Measurements from ENCODE around the gene SIRT7. TPM values are rescaled to one million over a fixed set of nuclear protein-coding genes. Genes with fewer than 3 reads are reported as not detected.
A peak's percentile ranks its signal among the peaks of the same experiment; 100 is the strongest.

The SIRT7 gene
- total RNA-seq, 6 experiments from 2014 or later = 16.2 to 20.7 (median 18.5) TPM

DNA sequence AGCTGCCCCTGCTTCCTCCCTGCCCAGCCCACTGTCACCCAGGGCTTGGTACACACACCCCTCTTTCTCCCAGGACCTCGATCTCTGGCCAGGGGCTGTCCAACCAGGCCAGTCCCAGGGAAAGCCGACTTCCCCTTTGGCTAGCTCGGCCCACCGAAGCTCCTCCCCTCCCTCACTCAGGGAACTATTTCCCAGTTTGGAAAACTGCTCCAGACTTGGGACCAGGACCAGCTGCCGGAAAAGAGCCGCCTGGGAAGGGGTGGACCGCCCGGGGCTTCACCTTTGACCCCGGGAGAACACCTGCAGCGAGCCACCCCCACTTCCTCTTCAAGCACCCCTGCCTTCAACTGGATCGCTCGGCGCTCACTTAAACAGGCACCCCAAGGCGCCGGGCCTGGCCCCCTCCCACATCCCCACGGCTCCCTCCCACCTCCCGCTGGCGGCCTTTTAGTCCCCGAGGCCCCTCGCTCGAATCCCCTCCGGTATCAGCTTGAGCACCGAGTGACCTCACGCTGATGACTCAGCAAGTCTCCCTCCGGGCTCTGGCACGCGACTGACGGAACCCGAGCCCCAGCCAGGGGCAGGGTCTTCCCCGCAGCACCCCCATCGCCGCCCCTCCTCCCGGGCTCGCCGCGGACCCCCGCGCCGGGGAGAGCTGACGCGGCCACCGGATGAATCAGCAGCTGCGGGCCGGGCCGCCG, 8.6 kb upstream of the SIRT7 start:
- H3K36me3 Mint-ChIP-seq (ENCODE audit: low read depth) = no peaks in the 10 kb centered on the region
- peak; percentile 75 for DNase-seq
- H3K9me3 Mint-ChIP-seq = no peaks in the 10 kb centered on the region
- no peaks in the 10 kb centered on the region; the same call in 1 of the 2 replicates for H3K27me3 Mint-ChIP-seq (ENCODE audit: insufficient read depth)
- TF ChIP-seq, protein P1, sequence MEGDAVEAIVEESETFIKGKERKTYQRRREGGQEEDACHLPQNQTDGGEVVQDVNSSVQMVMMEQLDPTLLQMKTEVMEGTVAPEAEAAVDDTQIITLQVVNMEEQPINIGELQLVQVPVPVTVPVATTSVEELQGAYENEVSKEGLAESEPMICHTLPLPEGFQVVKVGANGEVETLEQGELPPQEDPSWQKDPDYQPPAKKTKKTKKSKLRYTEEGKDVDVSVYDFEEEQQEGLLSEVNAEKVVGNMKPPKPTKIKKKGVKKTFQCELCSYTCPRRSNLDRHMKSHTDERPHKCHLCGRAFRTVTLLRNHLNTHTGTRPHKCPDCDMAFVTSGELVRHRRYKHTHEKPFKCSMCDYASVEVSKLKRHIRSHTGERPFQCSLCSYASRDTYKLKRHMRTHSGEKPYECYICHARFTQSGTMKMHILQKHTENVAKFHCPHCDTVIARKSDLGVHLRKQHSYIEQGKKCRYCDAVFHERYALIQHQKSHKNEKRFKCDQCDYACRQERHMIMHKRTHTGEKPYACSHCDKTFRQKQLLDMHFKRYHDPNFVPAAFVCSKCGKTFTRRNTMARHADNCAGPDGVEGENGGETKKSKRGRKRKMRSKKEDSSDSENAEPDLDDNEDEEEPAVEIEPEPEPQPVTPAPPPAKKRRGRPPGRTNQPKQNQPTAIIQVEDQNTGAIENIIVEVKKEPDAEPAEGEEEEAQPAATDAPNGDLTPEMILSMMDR (IDR thresholded peaks at IDR 0.05) = no peak
- H3K4me1 Mint-ChIP-seq (ENCODE audit: low read depth) = peaks cover 17% of the 10 kb centered on the region
- peak overlapping the region; percentile 91 for H3K4me3 Mint-ChIP-seq
- peak overlapping the region; percentile 88 for H3K27ac Mint-ChIP-seq

DNA sequence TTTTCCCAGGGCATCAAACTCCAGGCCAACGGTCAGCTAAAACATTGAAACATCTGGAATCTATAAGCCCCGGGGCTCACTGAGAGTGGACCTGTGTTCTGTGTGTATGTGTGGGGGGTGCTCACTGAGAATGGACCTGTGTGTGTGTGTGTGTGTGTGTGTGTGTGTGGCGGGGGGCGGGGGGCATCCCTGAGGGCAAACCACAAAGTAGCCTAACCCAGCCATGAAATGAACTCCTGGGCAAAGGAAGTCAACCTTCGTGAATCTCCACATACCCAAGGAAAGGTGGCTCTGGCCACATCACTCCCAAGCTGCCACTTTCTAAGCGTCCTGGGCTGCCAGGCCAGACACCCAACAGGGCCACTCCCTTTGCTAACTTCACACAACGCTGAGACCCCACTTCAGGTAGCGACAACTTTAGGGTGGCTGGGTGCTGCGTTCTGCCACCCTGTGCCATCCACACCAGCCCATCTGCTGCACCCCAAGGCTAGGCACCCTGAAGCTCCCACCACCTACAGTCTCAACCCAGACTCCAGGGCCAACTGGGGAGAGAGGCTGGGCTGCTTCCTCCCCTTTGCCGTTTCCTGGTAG, 8.0 kb upstream of the SIRT7 start:
- TF ChIP-seq, protein P1 (IDR thresholded peaks at IDR 0.05) = no peak
- Mint-ChIP-seq H3K36me3 (ENCODE audit: low read depth) (peaks cover 4% of the 10 kb centered on the region; the same call in 1 of the 2 replicates), H3K4me3 (peak overlapping the region; percentile 91), H3K27ac (peak overlapping the region; percentile 88), H3K4me1 (ENCODE audit: low read depth) (peaks cover 22% of the 10 kb centered on the region), H3K9me3 (no peaks in the 10 kb centered on the region), H3K27me3 (ENCODE audit: insufficient read depth) (no peaks in the 10 kb centered on the region; the same call in 1 of the 2 replicates)
- DNase-seq = no peak

DNA sequence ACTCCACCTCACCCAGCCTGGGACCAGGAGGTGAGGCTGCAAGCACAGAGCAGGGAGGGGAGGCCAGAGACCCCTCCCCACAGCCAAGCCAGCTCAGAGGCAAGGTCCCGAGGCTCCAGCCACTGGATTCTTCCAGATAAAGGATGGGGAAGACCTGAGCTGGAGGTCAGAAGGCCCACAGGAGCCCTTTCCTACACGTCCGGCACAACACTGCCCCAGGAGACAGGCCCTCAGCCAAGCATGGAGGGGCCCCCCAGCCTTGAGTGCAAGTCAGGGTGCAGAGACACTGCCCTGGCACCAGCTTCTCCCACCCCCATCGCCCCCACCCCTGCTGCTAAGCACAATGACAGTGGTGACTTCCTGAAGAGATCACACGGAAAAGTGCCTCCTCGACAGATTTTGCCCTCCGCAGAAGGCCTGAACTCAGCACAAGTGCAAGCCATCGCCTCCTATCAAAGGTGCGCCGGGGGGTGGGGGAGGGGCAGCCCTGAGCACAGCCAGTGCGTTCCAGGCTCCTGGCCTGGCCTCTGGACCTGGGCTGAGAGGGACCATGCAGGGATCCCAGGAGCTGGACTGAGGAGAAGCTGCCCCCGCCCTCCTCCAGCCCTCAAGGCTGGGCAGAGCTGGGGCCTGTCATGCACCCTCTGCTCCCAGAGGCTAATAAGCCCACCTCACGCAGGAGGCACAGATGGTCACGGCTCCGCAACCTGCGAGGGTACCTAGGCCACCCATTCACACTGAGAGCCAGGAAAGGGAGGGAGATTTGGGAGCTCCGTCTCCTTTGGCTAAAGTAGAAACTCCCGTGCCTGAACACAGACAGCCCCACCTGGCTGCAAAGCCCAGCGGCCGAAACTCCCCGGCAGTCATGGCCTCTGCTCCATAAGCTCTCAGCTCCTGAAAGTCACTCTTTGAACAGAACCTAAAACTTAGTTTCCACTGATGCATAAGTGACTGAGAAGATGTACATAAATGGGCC, 6.9 kb upstream of the SIRT7 start:
- TF ChIP-seq, protein P1 (IDR thresholded peaks at IDR 0.05) = no peak

DNA sequence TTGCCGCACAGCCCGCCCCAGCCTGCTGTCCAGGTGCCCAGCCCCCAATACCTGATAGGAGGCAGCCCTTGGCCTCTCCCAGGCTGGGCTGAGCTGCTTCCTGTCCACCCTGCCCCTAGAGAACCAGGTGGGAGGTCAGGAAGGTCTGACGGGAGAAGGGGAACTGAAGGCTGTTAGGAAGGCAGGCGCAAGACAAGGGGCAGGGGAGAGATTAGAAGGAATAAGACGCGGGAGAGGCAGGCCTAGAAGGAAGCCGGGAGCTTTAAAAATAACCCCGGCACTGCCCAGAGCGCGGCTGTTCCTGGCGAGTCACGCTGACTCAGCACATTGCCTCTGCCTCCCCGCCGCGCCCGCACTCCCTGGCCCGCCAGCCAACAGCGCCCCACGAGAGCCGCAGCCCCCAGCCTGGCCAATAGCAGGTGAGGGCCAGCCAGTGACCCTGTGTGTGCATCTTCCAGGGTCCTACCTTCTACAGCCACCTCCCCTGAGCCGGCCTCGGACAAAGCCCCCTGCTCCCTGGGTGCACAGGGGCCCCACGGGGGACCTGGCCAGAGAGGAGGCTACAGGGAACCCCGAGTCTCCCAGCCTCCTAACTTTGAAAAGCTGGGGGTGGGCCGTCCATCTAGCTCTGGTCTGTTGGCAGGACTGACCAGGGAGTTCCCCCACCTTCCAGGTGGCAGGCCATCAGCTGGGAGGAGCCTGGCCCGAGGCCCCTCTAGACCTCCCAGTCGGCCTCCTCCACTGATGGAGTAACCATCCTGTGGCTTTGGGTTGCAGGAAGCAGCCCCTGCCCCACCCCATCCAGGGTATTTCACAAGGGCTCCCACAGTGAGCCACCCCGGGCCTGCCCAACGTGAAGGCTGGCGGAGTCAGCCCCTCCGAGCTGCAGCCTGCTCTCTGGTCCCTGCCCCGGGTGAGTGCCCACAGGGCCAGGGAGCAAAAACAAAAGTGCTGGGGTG, 5.6 kb upstream of the SIRT7 start:
- DNase-seq = peak; percentile 43
- no peaks in the 10 kb centered on the region for H3K9me3 Mint-ChIP-seq
- H3K27ac Mint-ChIP-seq = peak overlapping the region; percentile 90

More for the DNA sequence above, 6.9 kb upstream of the SIRT7 start:
- Mint-ChIP-seq H3K36me3 (ENCODE audit: low read depth) (peaks cover 4% of the 10 kb centered on the region; the same call in 1 of the 2 replicates), H3K9me3 (no peaks in the 10 kb centered on the region), H3K4me3 (peak overlapping the region; percentile 91), H3K4me1 (ENCODE audit: low read depth) (peaks cover 23% of the 10 kb centered on the region), H3K27ac (peak overlapping the region; percentile 90), H3K27me3 (ENCODE audit: insufficient read depth) (no peaks in the 10 kb centered on the region; the same call in 1 of the 2 replicates)
- DNase-seq = no peak

More for the DNA sequence above, 5.6 kb upstream of the SIRT7 start:
- H3K4me1 Mint-ChIP-seq (ENCODE audit: low read depth) = peaks cover 32% of the 10 kb centered on the region
- H3K27me3 Mint-ChIP-seq (ENCODE audit: insufficient read depth) = no peaks in the 10 kb centered on the region; the same call in 1 of the 2 replicates
- H3K36me3 Mint-ChIP-seq (ENCODE audit: low read depth) = peaks cover 13% of the 10 kb centered on the region
- TF ChIP-seq, protein P1 (IDR thresholded peaks at IDR 0.05) = 0 out of 2 replicates have a peak, but pooled peaks have one; percentile 8
- H3K4me3 Mint-ChIP-seq = peak overlapping the region; percentile 84
